Smooth muscle cell (in vitro differentiated cells): ENCODE data around the gene C1S. TPM values are rescaled to one million over a fixed set of nuclear protein-coding genes. Genes with fewer than 3 reads are reported as not detected.

ENCODE experiments used
- DNase-seq: peaks from one replicate; lab custom pipeline; 2025; ENCODE audit not compliant: unreplicated experiment; lab: John Stamatoyannopoulos, UW
- H2AFZ ChIP-seq: fragments of 200-600 bp; sonication (generic); 2 replicates; pipeline ENCODE4 v1.6.0; 2016; ENCODE audit warnings: antibody characterized with exemption, low read depth, mild to moderate bottlenecking
- H3F3A ChIP-seq: fragments of 200-600 bp; sonication (generic); 2 replicates; pipeline ENCODE4 v1.6.0; 2017; ENCODE audit warnings: antibody characterized with exemption, low read depth
- H3K27ac ChIP-seq: fragments of 200-600 bp; sonication (generic); 2 replicates; pipeline ENCODE4 v1.5.1; 2016; ENCODE audit warnings: low read depth, mild to moderate bottlenecking
- H3K27me3 ChIP-seq: fragments of 200-600 bp; sonication (generic); 2 replicates; pipeline ENCODE4 v1.6.1; 2016; ENCODE audit warnings: low read depth, mild to moderate bottlenecking
- H3K36me3 ChIP-seq: fragments of 200-600 bp; sonication (generic); 2 replicates; pipeline ENCODE4 v1.5.1; 2016; ENCODE audit warnings: low read depth
- H3K4me1 ChIP-seq: fragments of 200-600 bp; sonication (generic); 2 replicates; pipeline ENCODE4 v1.5.1; 2016; ENCODE audit warnings: low read depth
- H3K4me2 ChIP-seq: fragments of 200-600 bp; sonication (generic); 2 replicates; pipeline ENCODE4 v1.6.0; 2016; ENCODE audit warnings: mild to moderate bottlenecking
- H3K4me3 ChIP-seq: fragments of 200-600 bp; sonication (generic); 2 replicates; pipeline ENCODE4 v1.5.1; 2016; ENCODE audit warnings: mild to moderate bottlenecking
- H3K79me2 ChIP-seq: fragments of 200-600 bp; sonication (generic); 2 replicates; pipeline ENCODE4 v1.6.0; 2016; ENCODE audit warnings: low read depth, mild to moderate bottlenecking
- H3K9ac ChIP-seq: fragments of 200-600 bp; sonication (generic); 2 replicates; pipeline ENCODE4 v1.6.0; 2016; ENCODE audit warnings: low read depth
- H3K9me3 ChIP-seq: fragments of 200-600 bp; sonication (generic); replicated peaks from 2 replicates; pipeline ENCODE4 v1.5.1; 2016; ENCODE audit warnings: low read depth
- H4K20me1 ChIP-seq: fragments of 200-600 bp; sonication (generic); 2 replicates; pipeline ENCODE4 v1.6.0; 2016; ENCODE audit warnings: low read depth
- WGBS: methylation state at CpG from one replicate; pipeline ENCODE4 v1.1.7; 2016; ENCODE audit warnings: low lambda C conversion rate; 5-methylcytosine and 5-hydroxymethylcytosine counted together
- polyA plus RNA-seq: library from polyadenylated mRNA; unstranded; fragments of >200 nt; fragmentation: Nextera tagmentation; extraction: Ambion mirVana; gene quantifications from 2 replicates; pipeline ENCODE4 v1.2.1, GENCODE V29; 2016
- total RNA-seq: library from RNA; depleted of rRNA; stranded (reverse); fragments of >200 nt; gene quantifications from 2 replicates; pipeline ENCODE4 v1.2.3, GENCODE V29; 2014
- TF ChIP-seq, protein P1 (sequence below): fragments of 200-600 bp; sonication (generic); IDR thresholded peaks from 2 replicates; pipeline ENCODE4 v1.5.1; 2017; ENCODE audit warnings: borderline replicate concordance, mild to moderate bottlenecking, antibody characterized with exemption; ENCODE audit not compliant: insufficient read depth, poor library complexity, severe bottlenecking

C1S gene
- total and polyA plus RNA-seq, 2 experiments from 2014 or later: 38.5 to 69.2 TPM

DNA sequence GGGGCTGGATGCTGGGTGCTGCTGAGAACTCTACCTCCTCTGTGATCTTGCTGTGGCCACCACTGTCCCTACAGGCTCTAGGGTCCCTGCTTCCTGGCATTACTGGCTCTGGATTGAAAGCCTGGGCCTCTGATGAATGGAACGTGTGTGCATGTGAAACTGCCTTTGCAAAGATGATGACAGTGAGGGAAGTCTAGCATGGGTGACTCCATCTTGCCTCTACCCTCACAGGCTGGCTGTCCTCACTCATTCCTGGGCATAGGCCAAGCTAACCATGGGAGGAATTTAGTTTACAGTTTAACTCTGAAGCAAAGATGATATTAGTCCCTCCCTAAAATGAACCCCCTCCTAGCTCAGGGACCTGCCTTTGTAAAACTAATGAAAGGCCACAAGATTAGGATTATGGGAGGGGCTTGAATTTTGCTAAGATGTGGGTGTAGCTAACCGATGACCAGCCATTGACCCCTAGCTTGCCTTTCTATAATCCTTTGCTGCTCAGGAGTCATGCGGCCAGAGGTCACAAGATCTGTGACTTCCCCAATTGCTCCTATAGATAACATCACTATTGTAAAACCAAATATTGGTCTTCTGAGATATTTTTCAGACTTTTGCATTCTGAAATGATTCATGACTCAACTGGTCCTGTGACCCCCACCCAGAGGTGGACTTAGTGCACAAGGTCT is 2.2 kb upstream of the C1S start:
- H3K79me2 ChIP-seq: no peaks in the 10 kb centered on the region
- H3K27ac ChIP-seq: no peak overlapping the region
- no peaks in the 10 kb centered on the region for H3K4me1 ChIP-seq
- H3K36me3 ChIP-seq: no peaks in the 10 kb centered on the region
- H3K9me3 ChIP-seq: no peaks in the 10 kb centered on the region
- H4K20me1 ChIP-seq: no peaks in the 10 kb centered on the region
- H3F3A ChIP-seq: no peaks in the 10 kb centered on the region
- H2AFZ ChIP-seq: no peak overlapping the region
- no peak overlapping the region for H3K4me3 ChIP-seq
- TF ChIP-seq, protein P1, sequence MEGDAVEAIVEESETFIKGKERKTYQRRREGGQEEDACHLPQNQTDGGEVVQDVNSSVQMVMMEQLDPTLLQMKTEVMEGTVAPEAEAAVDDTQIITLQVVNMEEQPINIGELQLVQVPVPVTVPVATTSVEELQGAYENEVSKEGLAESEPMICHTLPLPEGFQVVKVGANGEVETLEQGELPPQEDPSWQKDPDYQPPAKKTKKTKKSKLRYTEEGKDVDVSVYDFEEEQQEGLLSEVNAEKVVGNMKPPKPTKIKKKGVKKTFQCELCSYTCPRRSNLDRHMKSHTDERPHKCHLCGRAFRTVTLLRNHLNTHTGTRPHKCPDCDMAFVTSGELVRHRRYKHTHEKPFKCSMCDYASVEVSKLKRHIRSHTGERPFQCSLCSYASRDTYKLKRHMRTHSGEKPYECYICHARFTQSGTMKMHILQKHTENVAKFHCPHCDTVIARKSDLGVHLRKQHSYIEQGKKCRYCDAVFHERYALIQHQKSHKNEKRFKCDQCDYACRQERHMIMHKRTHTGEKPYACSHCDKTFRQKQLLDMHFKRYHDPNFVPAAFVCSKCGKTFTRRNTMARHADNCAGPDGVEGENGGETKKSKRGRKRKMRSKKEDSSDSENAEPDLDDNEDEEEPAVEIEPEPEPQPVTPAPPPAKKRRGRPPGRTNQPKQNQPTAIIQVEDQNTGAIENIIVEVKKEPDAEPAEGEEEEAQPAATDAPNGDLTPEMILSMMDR: no peak
- H3K27me3 ChIP-seq: no peaks in the 10 kb centered on the region
- no peak for DNase-seq
- H3K4me2 ChIP-seq: no peak overlapping the region
- no peak overlapping the region for H3K9ac ChIP-seq
- 88% methylated on average over 3 of the region's 3 CpGs for WGBS

DNA sequence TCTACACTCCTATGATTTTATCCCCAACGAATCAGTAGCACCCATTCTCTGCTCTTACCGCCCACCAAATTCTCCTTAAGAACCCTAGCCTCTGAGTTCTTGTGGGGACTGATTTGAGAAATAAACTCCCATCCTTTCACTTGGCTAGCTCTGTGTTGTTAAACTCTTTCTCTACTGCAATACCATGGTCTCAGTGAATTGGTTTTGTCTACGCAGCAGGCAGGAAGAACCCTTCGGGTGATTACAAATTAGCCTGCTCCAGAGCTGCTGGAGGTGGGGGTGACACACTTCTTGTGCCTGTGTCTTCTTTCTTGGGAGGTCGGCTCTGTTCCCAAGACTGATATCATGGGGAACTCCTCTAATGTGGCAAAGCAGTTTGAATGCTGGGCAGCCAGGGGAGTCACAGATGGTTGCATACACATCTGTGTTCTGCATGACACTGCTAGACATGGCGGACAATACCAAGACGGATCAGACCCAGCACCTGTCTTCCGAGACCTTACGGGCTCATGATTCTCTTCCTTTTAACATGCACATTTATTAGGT is 1.6 kb upstream of the C1S start:
- Histone ChIP-seq H3K27me3 (no peaks in the 10 kb centered on the region), H3F3A (no peaks in the 10 kb centered on the region), H3K79me2 (no peaks in the 10 kb centered on the region), H2AFZ (no peak overlapping the region), H3K27ac (no peak overlapping the region), H3K4me1 (no peaks in the 10 kb centered on the region), H3K4me3 (no peak overlapping the region), H3K36me3 (no peaks in the 10 kb centered on the region), H3K4me2 (no peak overlapping the region), H3K9ac (no peak overlapping the region), H3K9me3 (no peaks in the 10 kb centered on the region), H4K20me1 (no peaks in the 10 kb centered on the region)
- TF ChIP-seq, protein P1: no peak
- no peak for DNase-seq
- 94% methylated on average over 9 of the region's 9 CpGs for WGBS

DNA sequence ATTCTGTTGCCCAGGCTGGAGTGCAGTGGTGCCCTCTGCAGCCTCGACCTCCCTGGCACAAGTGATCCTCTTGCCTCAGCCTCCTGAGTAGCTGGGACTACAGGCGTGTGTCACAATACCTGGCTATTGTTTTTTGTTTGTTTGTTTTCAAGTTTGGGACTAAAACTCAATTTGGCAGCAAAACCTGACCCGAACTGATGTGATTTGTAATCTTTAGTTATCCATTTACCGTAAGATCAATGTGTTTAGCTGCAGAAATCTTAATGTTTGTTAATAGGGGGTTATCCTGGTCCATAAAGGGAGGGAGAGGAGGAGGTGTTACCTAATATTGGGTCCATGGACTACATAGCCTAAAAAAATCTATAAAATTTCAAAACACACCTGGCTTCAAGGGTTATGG is 738 bp upstream of the C1S start:
- Histone ChIP-seq H3K27me3 (no peaks in the 10 kb centered on the region), H3K27ac (no peak overlapping the region), H3K4me3 (no peak overlapping the region), H3K79me2 (no peaks in the 10 kb centered on the region), H3K9me3 (no peaks in the 10 kb centered on the region), H4K20me1 (no peaks in the 10 kb centered on the region), H3F3A (no peaks in the 10 kb centered on the region), H2AFZ (no peak overlapping the region), H3K36me3 (no peaks in the 10 kb centered on the region), H3K9ac (no peak overlapping the region), H3K4me2 (peak overlapping the region; percentile 82), H3K4me1 (no peaks in the 10 kb centered on the region)
- DNase-seq: no peak
- TF ChIP-seq, protein P1: no peak
- 97% methylated on average over 4 of the region's 4 CpGs for WGBS

DNA sequence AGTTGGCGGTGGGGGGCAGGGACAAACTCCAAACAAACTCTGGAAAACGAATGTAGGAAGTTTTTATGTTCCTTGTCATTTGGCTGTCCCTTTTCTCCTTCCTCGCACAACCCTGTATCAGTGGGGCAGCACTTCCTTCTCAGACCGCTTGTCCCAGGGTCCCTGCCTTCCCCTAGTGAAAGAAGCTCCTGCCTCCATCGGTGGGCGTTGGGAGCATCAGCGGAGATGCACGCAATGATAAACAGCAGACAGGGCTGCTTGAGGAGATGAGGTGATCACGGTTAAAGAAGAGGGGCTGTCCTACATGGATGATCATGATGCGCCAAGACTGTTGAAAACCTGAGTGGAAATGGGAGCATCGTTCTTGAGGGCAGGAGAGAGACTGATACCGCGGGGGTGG is 620 bp downstream of the C1S start:
- TF ChIP-seq, protein P1: no peak
- Histone ChIP-seq H3K27me3 (no peaks in the 10 kb centered on the region), H3K9ac (peak overlapping the region; percentile 24), H3K9me3 (no peaks in the 10 kb centered on the region), H4K20me1 (no peaks in the 10 kb centered on the region), H2AFZ (peak overlapping the region; percentile 67), H3K4me2 (peak overlapping the region; percentile 82), H3K36me3 (no peaks in the 10 kb centered on the region), H3F3A (no peaks in the 10 kb centered on the region), H3K4me3 (peak overlapping the region; percentile 34), H3K27ac (peak overlapping the region; percentile 56), H3K4me1 (no peaks in the 10 kb centered on the region), H3K79me2 (no peaks in the 10 kb centered on the region)
- 82% methylated on average over 13 of the region's 13 CpGs for WGBS
- DNase-seq: no peak
